SKM-1 treated with dmso at 0.1 percent for 144 hours (cell line): ENCODE results near the gene SLC34A3.
"Not testable (repeated sequence)": the region's sequence is repeated elsewhere in the genome, so short reads cannot be mapped to it uniquely, and the experiment has no call there.

ENCODE experiments used
- DNase-seq: peaks from one replicate; lab custom pipeline; 2025; ENCODE audit not compliant: unreplicated experiment; lab: John Stamatoyannopoulos, UW

The SLC34A3 gene

DNA sequence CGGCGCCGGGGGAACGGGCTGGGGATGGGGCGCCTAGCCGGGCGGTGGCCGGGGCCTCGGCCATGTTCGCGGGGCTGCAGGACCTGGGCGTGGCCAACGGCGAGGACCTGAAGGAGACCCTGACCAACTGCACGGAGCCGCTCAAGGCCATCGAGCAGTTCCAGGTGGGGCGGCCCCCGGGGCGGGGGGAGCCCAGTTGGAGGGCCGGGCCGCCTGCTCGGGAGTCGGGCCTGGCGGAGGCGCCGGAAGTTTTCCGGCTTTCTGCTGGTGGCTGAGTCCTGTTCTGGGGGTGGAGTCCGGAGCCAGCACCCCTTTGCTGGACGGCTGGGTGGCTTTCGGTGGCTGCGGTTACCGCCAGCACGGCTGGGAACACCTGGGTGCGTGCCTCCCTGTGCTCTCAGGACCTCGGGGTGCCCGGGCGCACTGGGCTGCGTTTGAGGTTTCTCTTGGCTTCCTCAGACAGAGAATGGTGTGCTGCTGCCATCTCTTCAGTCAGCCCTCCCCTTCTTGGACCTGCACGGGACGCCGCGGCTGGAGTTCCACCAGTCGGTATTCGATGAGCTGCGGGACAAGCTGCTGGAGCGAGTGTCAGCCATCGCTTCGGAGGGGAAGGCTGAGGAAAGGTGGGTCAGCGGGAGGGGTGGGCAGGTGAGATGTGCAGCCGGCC is 24.9 kb downstream of the SLC34A3 start:
- no peak for DNase-seq

DNA sequence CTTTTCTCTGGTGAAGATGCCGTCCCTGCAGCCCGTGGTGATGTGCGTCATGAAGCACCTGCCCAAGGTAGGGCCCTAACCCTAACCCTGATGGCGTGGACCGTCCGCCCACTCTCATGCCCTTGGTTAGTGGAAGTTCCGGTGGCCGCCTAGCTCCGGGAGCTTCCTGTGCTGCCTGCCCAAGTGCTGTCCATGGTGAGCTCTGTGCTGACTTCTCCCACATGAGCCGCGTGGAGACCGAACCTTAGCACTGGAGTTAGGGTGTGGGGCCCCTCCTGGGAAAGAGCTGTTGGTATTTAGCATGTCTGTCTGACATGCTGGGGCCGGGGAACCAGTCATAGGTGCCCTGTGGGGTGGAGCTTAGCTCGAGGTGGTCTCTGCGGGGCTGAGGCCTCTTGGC is 25.7 kb downstream of the SLC34A3 start:
- no peak for DNase-seq

DNA sequence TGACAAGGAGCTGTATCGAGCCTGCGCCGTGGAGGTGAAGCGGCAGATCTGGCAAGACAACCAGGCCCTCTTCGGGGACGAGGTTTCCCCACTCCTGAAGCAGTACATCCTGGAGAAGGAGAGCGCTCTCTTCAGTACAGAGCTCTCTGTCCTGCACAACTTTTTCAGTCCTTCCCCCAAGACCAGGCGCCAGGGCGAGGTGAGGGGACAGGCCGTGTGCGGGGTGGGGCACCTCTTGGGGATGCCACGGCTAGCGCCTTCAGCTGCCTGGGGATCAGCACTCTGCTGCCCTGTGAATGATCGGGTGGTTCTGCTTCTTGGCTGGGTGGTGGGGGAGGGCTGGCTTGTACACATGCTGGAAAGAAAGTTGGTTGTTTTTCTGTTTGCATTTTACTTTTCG is 26.2 kb downstream of the SLC34A3 start:
- DNase-seq: no peak

DNA sequence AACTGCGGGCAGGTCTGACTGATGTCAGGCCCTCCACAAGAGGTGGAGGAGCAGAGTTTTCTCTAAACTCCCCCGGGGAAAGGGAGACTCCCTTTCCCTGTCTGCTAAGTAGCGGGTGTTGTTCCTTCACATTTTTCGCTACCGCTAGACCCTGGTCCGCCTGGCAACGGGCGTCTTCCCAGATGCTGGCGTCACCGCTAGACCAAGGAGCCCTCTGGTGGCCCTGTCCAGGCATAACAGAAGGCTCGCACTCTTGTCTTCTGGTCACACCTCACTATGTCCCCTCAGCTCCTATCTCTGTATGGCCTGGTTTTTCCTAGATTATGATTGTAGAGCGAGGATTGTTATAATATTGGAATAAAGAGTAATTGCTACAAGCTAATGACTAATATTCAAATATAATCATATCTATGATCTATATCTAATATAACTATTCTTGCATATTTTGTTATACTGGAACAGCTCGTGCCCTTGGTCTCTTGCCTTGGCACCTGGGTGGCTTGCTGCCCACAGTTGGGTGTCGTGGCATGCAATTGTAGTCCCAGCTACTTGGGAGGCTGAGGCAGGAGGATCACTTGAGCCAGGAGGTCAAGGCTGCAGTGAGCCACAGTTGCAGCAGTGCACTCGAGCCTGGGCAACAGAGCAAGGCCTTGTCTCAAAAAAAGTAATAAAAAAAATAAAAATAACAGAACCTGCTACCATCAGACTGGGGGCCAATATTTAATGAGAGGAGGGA is 31.6 kb downstream of the SLC34A3 start:
- DNase-seq: not testable (repeated sequence)

DNA sequence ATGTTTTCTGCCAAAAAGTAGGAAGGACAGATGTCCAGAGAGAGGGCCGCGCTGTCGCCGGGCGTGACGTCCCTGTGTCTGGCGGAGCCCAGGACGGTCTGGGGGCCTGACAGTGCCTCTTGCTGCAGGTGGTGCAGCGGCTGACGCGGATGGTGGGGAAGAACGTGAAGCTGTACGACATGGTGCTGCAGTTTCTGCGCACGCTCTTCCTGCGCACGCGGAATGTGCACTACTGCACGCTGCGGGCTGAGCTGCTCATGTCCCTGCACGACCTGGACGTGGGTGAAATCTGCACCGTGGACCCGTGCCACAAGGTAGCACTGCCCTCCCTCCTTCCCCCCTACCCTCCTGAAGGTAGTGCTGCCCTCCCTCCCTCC is 32.2 kb downstream of the SLC34A3 start:
- DNase-seq: no peak

DNA sequence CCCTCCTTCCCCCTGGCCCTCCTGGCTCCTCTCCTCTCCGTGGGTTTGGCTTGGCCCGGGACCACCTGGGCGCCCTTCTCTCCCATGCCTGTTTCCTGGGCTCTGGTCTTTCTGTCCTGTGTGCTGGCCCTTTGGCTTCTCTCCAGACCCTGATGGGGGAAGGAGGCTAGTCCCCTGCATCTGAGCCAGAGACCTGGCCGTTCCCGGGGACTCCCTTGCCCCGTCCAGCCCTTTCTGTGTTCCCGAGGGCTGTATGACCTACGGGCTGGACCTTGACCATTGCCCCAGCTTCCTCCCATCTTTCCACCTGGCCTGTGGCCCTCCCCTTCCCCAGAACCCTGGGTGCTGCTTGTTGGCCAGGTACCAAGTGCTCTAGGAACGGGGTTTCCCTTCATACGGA is 32.8 kb downstream of the SLC34A3 start:
- DNase-seq: no peak

DNA sequence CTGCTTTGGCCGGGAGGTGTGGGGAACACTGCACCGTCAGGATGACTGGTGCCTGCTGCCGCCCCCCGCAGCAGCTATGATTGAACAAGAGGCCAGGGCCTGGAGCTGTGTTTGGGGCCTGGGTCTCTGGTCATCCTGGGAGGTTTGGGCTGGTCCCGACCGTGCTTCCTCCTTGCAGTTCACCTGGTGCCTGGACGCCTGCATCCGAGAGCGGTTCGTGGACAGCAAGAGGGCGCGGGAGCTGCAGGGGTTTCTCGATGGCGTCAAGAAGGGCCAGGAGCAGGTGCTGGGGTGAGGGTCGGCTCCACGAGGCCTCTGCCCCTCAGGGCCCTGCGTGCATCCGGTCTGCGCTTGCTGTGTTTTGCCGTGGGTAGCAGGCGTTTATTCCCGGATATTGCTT is 33.4 kb downstream of the SLC34A3 start:
- DNase-seq: no peak

DNA sequence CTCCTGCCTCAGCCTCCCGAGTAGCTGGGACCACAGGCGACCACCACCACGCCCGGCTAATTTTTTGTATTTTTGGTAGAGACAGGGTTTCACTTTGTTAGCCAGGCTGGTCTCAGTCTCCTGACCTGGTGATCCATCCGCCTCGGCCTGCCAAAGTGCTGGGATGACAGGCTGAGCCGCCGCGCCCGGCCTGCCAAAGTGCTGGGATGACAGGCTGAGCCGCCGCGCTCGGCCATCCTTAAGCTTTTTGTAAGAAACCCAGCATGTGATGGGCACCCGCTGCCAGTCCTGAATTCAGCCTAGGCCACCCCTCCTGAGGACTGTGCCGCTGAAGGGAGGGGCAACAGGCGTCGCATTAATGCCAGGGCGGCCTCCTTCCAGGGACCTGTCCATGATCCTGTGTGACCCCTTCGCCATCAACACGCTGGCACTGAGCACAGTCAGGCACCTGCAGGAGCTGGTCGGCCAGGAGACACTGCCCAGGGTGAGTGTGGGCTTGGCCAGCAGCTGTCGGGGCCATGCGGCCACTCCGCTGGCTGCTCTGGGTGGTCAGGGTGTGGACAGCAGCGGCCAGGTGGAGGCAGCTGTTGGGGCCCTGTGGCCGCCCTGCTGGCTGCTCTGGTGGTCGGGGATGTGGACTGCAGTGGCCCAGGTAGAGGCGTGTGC is 34.9 kb downstream of the SLC34A3 start:
- no peak for DNase-seq

DNA sequence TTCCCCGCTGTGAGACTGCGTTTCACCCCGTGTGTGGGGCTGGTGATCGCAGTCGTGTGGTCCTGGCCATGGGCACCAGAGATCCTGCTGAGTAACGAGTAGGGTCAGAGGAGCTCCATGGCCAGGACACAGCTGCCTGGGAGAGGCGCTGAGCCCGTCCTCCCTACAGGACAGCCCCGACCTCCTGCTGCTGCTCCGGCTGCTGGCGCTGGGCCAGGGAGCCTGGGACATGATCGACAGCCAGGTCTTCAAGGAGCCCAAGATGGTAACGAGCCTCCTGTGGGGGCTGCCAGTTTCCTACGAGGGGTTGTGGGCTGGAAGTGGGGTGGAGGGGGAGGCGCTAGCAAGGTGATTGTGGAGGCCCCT is 35.4 kb downstream of the SLC34A3 start:
- DNase-seq: no peak

DNA sequence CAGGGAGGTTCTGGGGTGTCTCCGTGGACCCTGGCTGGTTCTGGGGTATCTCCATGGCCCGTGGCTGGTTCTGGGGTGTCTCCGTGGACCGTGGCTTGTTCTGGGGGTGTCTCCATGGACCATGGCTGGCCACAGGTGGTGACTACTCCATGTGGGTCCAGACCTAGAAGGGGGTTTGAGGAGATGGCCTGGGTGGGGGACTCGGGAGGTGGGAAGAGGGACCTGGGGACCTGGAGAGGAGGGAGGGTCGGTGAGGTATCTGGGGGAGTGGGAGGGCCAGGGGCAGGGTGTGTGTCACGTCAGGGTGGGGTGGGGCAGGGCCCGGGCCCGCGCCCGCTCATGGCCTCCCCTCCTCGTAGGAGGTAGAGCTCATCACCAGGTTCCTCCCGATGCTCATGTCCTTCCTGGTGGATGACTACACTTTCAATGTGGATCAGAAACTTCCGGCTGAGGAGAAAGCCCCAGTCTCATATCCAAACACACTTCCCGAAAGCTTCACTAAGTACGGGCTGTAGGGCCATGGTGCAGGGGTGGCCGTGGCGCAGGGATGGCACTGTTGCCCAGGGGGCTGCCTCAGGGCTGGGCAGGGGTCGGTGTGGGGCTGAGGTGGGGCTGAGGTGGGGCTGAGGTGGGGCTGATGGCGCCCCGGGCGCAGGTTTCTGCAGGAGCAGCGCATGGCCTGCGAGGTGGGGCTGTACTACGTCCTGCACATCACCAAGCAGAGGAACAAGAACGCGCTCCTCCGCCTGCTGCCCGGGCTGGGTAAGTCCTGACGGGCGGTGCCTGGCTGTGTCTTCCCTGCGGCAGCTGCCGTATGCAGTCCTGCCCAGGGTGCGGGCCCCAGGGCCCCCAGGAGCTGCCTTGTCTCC is 36.1 kb downstream of the SLC34A3 start:
- no peak for DNase-seq

DNA sequence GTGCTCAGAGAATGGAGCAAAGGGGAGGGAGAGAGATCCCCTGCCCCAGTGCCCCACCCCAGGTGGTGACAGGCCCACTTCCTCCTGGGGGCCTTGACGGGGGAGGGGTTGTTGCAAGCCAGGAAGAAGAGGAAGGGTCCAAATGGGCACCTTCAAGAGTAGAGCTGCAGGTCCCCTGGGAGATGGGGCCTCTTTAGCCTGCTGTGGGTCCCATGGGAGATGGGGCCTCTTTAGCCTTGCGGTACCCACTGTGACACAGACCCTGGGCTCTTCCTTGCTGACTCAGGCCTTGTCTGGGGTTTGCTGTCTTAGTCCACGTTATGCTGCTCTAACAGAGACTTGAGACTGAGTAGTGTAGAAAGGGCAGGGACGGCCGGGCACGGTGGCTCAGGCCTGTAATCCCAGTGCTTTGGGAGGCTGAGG is 37.2 kb downstream of the SLC34A3 start:
- peak; percentile 47 for DNase-seq

DNA sequence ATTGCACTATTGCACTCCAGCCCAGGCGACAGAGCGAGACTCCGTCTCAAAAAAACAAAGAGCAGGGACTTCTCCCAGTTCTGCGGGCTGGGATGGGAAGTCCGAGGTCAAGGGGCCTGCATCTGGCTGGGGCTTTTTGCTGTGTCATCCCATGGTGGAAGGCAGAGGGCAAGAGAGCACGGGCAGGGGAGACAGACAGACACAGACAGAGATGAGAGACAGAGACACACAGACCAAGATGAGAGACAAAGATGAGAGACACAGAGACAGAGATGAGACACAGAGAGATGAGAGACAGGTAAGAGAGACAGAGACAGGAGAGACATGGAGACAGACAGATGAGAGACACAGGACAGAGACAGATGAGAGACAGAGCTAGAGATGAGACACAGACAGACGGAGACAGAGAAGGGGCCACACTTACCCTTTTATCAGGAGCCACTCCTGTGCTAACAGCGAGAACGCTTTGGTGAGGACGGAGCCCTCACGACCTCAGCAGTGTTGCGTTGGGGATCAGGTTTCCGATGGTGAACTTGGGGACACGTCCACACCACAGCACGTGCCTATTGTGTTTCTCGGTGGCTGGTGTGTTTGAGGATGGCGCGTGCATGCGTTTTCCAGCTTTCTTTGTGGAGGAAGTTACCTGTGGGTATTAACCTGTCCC is 38.0 kb downstream of the SLC34A3 start:
- DNase-seq: no peak

DNA sequence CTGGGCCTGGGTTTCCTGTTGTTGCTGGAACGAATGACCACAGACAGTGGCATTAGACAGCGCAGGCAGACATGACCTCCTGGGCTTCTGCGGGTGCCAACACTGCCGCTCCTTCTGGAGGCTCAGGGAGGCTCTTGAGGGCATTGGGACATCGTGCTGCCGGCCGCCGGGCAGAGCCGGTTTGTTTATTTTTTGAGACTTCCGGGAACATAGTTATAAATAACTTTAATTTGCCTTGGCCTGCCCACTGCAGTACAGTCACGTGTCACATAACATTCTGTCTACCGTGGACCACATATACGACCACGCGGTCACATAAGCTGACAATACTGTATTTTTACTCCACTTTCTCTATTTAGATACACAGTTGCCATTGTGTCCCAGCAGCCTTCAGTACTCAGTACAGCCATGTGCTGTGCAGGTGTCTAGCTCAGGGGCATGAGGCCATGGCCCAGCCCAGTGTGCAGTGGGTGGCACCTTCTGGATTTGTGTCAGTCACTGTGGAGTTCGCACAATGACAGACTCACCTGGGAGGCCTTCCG is 38.6 kb downstream of the SLC34A3 start:
- DNase-seq: no peak

DNA sequence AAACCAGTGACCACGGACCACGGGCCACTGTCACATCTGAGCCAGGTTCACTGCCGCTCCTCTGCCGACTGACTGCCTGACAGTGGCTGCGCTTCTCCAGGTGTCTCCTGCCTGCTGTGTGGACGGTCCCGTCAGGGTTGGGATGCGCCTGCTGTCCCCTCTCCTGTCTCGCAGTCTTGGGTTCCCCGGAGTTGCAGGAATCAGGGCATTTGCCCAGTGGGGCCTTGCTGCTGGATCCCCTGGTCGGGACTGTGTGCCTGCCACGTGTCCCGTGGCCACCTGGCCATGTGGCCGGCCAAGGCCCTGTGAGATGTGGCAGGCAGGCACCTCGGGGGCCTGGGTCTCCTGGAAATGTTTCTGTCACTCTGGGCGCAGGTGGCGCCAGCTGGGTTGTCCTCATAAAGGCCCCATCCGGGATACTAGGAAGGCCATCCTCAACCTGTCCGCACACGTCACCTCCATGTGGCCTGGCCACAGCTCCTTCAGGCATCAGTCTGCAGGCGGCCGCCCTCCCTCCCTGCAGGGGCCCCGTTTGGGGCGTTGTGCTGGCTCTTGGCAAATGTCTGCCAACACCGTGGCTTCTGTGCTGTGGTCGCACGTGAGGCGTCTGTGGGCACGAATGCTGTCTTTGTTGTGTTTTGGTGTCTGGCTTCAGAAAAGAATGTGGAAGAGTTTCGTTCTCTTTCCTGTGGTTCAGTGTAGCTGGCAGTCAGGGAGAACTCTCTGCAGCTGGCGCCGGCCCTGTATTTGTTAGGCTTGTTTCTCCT is 40.4 kb downstream of the SLC34A3 start:
- DNase-seq: no peak

DNA sequence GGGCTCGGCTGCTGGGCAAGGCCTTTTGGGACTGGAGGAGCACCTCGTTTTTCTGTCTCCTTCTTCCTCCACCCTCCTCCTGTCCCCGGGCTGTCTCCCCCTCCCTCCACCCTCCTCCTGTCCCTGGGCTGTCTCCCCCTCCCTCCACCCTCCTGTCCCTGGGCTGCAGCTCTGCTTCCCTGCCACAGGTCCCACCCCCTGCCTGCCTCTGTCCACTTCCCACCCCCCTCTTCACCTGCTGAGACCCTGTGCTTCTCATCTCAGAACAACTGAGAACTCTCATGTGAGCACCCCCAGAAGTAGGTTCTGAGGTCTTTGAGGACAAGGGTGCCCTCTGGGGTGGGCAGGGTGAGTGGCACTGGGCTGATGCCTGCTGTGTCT is 41.0 kb downstream of the SLC34A3 start:
- DNase-seq: no peak

DNA sequence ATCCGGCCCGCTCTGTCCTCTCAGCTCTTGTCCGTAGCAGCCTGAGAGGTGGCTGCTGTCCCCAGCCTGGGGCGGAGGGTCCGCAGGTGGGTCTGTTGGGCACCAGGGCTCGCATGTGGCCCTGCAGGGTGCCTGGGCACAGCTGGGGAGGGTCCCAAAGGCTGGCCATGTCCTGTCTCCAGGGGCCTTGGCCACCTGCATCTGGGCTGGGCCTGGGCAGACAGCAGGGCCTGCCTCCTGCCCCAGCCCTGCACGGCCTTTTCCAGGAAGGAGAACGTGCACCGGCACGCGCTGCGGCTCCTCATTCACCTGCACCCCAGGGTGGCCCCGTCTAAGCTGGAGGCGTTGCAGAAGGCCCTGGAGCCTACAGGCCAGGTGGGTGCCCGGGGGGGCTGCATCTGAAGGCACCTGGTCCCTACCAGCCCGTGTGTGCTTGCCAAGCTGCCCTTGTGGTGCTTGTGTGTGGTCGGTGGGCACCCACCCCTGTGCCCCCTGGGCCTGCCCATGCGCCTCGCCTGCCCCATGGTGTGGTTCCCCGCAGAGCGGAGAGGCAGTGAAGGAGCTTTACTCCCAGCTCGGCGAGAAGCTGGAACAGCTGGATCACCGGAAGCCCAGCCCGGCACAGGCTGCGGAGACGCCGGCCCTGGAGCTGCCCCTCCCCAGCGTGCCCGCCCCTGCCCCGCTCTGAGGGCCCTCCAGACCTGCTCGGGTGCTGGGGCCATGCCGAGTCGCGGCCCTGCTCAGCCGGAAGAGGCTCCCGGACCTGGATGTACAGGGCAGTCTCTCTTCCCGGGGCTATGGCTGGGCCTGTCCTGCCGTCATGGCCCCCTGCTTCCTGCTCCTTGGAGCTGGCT is 41.8 kb downstream of the SLC34A3 start:
- DNase-seq: no peak

DNA sequence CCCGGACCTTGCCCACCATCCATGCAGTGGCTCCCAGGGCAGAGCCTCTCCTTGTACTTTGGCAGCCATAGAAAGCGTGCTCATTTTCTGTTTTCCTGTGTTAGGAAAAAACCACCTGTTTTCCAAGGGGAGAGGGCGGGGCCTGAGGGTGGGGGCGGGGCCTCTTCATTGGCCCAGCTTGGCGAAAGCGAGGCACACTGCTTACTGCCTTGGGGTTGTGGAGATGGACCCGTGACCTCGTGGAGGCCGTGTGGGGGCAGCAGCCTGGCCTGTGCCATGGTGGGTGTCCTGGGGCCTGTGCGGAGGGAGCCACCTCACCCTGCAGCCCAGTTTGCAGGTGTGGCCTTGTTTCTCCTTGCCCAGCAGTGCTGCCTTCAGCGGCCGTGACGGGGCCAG is 42.4 kb downstream of the SLC34A3 start:
- no peak for DNase-seq

DNA sequence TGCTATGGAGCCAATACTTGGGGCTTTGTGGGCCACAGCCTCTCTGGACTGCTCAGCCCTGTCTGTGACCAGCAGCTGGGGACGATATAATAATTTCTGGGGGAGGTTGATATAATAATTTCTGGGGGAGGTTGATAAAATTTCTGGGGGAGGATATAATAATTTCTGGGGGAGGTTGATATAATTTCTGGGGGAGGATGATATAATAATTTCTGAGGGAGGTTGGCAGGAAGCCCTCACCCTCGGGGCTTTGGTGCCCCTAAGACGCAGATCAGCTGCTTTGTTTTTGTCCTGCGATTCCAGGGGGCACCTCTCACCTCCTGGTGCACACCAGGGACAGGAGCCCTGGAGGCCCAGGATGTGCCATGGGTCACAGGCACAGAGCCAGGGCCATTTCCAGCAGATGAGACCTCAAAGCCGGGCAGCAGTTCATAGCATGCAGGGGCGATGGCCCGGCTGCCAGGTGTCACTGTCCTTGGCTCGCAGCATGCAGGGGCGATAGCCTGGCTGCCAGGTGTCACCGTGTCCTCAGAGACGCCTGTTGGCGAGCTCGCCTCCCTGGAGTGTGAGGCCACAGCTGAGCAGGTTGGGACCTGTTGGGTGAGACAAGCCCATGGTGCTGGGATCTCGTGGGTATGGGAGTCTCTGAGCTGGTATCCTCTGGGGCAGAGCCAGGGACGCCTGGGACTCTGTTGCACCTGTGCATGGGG is 43.1 kb downstream of the SLC34A3 start:
- DNase-seq: no peak
